NB4 (cell line): Measurements from ENCODE around the gene MMS22L.

Experiments
- CTCF ChIP-seq: IDR thresholded peaks from one replicate; pipeline ENCODE4 v1.5.1; 2012; ENCODE audit warnings: low read depth, low read length
- POLR2A ChIP-seq: IDR thresholded peaks from 2 replicates; pipeline ENCODE4 v1.6.1; 2011; ENCODE audit warnings: mild to moderate bottlenecking; ENCODE audit not compliant: insufficient read length; ENCODE audit errors: extremely low read depth

DNA sequence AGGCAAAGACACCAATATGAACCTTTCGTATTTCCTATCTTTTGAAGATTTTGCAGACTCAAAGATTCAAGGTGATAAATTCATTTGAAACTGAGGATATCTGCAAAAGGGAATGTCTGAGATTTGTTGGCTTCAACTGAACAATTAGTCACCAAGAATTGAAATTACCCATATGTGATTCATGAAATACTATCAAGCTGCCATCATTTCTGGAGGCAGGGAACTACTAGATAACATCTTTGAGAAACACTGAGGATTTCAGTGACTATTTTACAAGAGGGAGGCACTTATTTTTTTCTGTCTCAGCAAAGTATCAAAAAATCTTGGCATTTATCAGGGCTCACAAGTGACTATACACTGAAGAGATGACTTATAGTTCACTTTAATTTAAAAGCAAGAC is 39.8 kb upstream of the MMS22L start:
- no peak for TF ChIP-seq CTCF
- no peak for TF ChIP-seq POLR2A
